ENCODE data around the gene ACRBP.
A peak's percentile ranks its signal among the peaks of the same experiment; 100 is the strongest.

GRCh38 chr12:6605421-6606330 is 41.6 kb downstream of the ACRBP start:
- TF ChIP-seq CTCF (IDR thresholded peaks at IDR 0.05; ENCODE audit: poor library complexity, severe bottlenecking) (peak; percentile 47), SMC3 (conservative IDR thresholded peaks at IDR 0.05; ENCODE audit: poor library complexity) (no peak), RAD21 (conservative IDR thresholded peaks at IDR 0.05) (peak; percentile 27), EZH2 (IDR thresholded peaks at IDR 0.05; ENCODE audit: borderline replicate concordance, insufficient read depth, low read length, poor library complexity, severe bottlenecking) (no peak), TAF1 (IDR thresholded peaks at IDR 0.05; ENCODE audit: low read depth) (no peak), POLR2AphosphoS5 (IDR thresholded peaks at IDR 0.05) (no peak), EP300 (conservative IDR thresholded peaks at IDR 0.05; ENCODE audit: poor library complexity, severe bottlenecking) (no peak), MXI1 (conservative IDR thresholded peaks at IDR 0.05; ENCODE audit: poor library complexity, severe bottlenecking) (peak; percentile 77), REST (IDR thresholded peaks at IDR 0.05; ENCODE audit: borderline replicate concordance) (no peak)

All from neural cell (in vitro differentiated cells).